ENCODE measurements around the gene PAWR.

- TF ChIP-seq CTCF (IDR thresholded peaks at IDR 0.05; ENCODE audit: insufficient read depth, low read depth, low read length) (no peak), EZH2 (IDR thresholded peaks at IDR 0.05; ENCODE audit: insufficient read depth, low read length) (no peak)
Measured at GRCh38 chr12:79557690-79558315, 133.0 kb downstream of the PAWR start.
